Measurements from ENCODE around the gene SKAP1. TPM values are rescaled to one million over a fixed set of nuclear protein-coding genes. Genes with fewer than 3 reads are reported as not detected.

SKAP1 gene
- total RNA-seq, 4 donors from 2014 or later: not detected

- in situ Hi-C loops (cut with MboI; ENCODE audit: low sequenced_read_pairs in 4 of 4) (no loop called here), intact Hi-C loops (cut with DNase I; ENCODE audit: low total_unique reads) (no loop called here)
- Histone ChIP-seq H3K27ac (no peak overlapping the region), H3K9me3 (no peaks in the 10 kb centered on the region), H3K4me3 (no peak overlapping the region), H3K4me1 (no peaks in the 10 kb centered on the region), H3K27me3 (peaks cover 1 to 28% (median 10%) of the 10 kb centered on the region in 3 donors), H3K36me3 (no peaks in the 10 kb centered on the region)
- DNase-seq (no peak), ATAC-seq (no peak)
- TF ChIP-seq POLR2A (IDR thresholded peaks at IDR 0.05): no peak
- no peak for TF ChIP-seq CTCF (IDR thresholded peaks at IDR 0.05 in 4 of 5, conservative IDR thresholded peaks at IDR 0.05 in 1 of 5)
Observed at GRCh38 chr17:48389903-48390302, 40.1 kb downstream of the SKAP1 start.

GRCh38 chr17:48388955-48389743, 40.9 kb downstream of the SKAP1 start:
- no peaks in the 10 kb centered on the region for H3K36me3 ChIP-seq
- peaks cover 0 to 33% (median 5%) of the 10 kb centered on the region in 3 donors for H3K27me3 ChIP-seq
- H3K4me3 ChIP-seq: no peak overlapping the region
- no peak for ATAC-seq
- in situ Hi-C loops (cut with MboI; ENCODE audit: low sequenced_read_pairs in 4 of 4): no loop called here
- no peak overlapping the region for H3K27ac ChIP-seq
- TF ChIP-seq CTCF (IDR thresholded peaks at IDR 0.05 in 4 of 5, conservative IDR thresholded peaks at IDR 0.05 in 1 of 5): no peak
- TF ChIP-seq POLR2A (IDR thresholded peaks at IDR 0.05): no peak
- H3K9me3 ChIP-seq: no peaks in the 10 kb centered on the region
- intact Hi-C loops (cut with DNase I; ENCODE audit: low total_unique reads): no loop called here
- no peak for DNase-seq
- H3K4me1 ChIP-seq: no peaks in the 10 kb centered on the region

GRCh38 chr17:48386826-48387225, 43.2 kb downstream of the SKAP1 start:
- intact Hi-C loops (cut with DNase I; ENCODE audit: low total_unique reads) (no loop called here), in situ Hi-C loops (cut with MboI; ENCODE audit: low sequenced_read_pairs in 4 of 4) (no loop called here)
- peaks cover 0 to 36% (median 3%) of the 10 kb centered on the region in 3 donors for H3K27me3 ChIP-seq
- no peaks in the 10 kb centered on the region for H3K36me3 ChIP-seq
- no peak overlapping the region for H3K27ac ChIP-seq
- ATAC-seq (no peak), DNase-seq (no peak)
- TF ChIP-seq POLR2A (IDR thresholded peaks at IDR 0.05) (no peak), CTCF (IDR thresholded peaks at IDR 0.05 in 4 of 5, conservative IDR thresholded peaks at IDR 0.05 in 1 of 5) (no peak)
- H3K4me3 ChIP-seq: no peak overlapping the region
- no peaks in the 10 kb centered on the region for H3K4me1 ChIP-seq
- H3K9me3 ChIP-seq: no peaks in the 10 kb centered on the region

GRCh38 chr17:48385319-48385718, 44.7 kb downstream of the SKAP1 start:
- Histone ChIP-seq H3K36me3 (no peaks in the 10 kb centered on the region), H3K4me1 (no peaks in the 10 kb centered on the region), H3K9me3 (no peaks in the 10 kb centered on the region), H3K4me3 (no peak overlapping the region), H3K27ac (no peak overlapping the region), H3K27me3 (peaks cover 0 to 30% (median 3%) of the 10 kb centered on the region in 3 donors)
- in situ Hi-C loops (cut with MboI; ENCODE audit: low sequenced_read_pairs in 4 of 4): no loop called here
- no peak for DNase-seq
- intact Hi-C loops (cut with DNase I; ENCODE audit: low total_unique reads): no loop called here
- TF ChIP-seq POLR2A (IDR thresholded peaks at IDR 0.05) (no peak), CTCF (IDR thresholded peaks at IDR 0.05 in 4 of 5, conservative IDR thresholded peaks at IDR 0.05 in 1 of 5) (no peak)
- no peak for ATAC-seq

All from gastrocnemius medialis (tissue), 4 donors.